ENCODE measurements around the gene KCNG2.
"Not testable (repeated sequence)": the region's sequence is repeated elsewhere in the genome, so short reads cannot be mapped to it uniquely, and the experiment has no call there.

KCNG2 gene

DNA sequence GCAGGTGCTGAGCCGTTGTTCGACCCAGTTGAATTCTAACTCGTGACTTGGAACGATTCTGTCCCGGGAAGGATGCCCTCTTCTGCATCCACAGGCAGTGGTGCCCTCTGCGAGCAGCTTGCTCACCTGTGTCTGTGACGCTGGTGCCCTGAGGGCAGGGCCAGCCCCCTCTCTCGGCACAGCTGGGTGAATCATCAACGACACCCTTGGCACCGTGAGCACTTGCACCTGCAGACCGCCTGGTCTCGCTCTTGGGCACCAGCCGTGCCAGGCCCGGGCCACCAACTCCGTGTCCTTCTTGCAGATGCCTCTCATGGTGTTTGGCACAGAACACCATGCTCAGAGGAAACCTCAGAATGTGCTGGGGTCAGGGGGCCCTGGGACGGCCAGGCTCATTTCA lies 78.8 kb downstream of the KCNG2 start:
- no peaks in the 10 kb centered on the region for H3K4me1 ChIP-seq (ENCODE audit: low read depth, poor library complexity, severe bottlenecking)
- peaks cover 24% of the 10 kb centered on the region for H3K27me3 ChIP-seq (ENCODE audit: insufficient read depth, low read depth)
- no peak overlapping the region for H2AFZ ChIP-seq (ENCODE audit: low read depth)
- TF ChIP-seq, protein P1, sequence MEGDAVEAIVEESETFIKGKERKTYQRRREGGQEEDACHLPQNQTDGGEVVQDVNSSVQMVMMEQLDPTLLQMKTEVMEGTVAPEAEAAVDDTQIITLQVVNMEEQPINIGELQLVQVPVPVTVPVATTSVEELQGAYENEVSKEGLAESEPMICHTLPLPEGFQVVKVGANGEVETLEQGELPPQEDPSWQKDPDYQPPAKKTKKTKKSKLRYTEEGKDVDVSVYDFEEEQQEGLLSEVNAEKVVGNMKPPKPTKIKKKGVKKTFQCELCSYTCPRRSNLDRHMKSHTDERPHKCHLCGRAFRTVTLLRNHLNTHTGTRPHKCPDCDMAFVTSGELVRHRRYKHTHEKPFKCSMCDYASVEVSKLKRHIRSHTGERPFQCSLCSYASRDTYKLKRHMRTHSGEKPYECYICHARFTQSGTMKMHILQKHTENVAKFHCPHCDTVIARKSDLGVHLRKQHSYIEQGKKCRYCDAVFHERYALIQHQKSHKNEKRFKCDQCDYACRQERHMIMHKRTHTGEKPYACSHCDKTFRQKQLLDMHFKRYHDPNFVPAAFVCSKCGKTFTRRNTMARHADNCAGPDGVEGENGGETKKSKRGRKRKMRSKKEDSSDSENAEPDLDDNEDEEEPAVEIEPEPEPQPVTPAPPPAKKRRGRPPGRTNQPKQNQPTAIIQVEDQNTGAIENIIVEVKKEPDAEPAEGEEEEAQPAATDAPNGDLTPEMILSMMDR (conservative IDR thresholded peaks at IDR 0.05; ENCODE audit: low read depth, low read length) = no peak
- H3K36me3 ChIP-seq (ENCODE audit: insufficient read depth) = no peaks in the 10 kb centered on the region
- H3K79me2 ChIP-seq (ENCODE audit: insufficient read depth, low read depth) = no peaks in the 10 kb centered on the region
- H4K20me1 ChIP-seq (ENCODE audit: insufficient read depth) = no peaks in the 10 kb centered on the region
- no peak overlapping the region for H3K27ac ChIP-seq
- no peak overlapping the region for H3K9ac ChIP-seq
- H3K4me2 ChIP-seq = no peak overlapping the region
- no peak overlapping the region for H3K4me3 ChIP-seq (IDR thresholded peaks at IDR 0.05; ENCODE audit: insufficient read depth, low read depth, low read length)

- no peak overlapping the region for H2AFZ ChIP-seq (ENCODE audit: low read depth)
- H3K4me3 ChIP-seq (IDR thresholded peaks at IDR 0.05; ENCODE audit: insufficient read depth, low read depth, low read length) = no peak overlapping the region
- H3K27me3 ChIP-seq (ENCODE audit: insufficient read depth, low read depth) = peaks cover 24% of the 10 kb centered on the region
- H3K27ac ChIP-seq = no peak overlapping the region
- no peak overlapping the region for H3K9ac ChIP-seq
- H3K4me1 ChIP-seq (ENCODE audit: low read depth, poor library complexity, severe bottlenecking) = no peaks in the 10 kb centered on the region
- no peaks in the 10 kb centered on the region for H3K79me2 ChIP-seq (ENCODE audit: insufficient read depth, low read depth)
- no peak overlapping the region for H3K4me2 ChIP-seq
- TF ChIP-seq, protein P1 (conservative IDR thresholded peaks at IDR 0.05; ENCODE audit: low read depth, low read length) = no peak
- H3K36me3 ChIP-seq (ENCODE audit: insufficient read depth) = no peaks in the 10 kb centered on the region
- no peaks in the 10 kb centered on the region for H4K20me1 ChIP-seq (ENCODE audit: insufficient read depth)
Observed at GRCh38 chr18:79877163-79878091, 79.7 kb downstream of the KCNG2 start.

DNA sequence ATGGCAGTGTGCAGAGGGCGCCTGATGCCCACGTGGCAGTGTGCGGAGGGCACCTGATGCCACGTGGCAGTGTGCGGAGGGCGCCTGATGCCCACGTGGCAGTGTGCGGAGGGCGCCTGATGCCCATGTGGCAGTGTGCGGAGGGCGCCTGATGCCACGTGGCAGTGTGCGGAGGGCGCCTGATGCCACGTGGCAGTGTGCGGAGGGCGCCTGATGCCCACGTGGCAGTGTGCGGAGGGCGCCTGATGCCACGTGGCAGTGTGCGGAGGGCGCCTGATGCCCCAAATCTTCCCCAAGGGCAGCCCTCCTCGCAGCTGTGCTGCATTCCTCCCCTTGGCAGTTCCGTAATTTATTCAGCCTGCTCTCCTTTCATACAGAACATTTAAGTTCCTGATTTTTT lies 80.5 kb downstream of the KCNG2 start:
- H3K4me1 ChIP-seq (ENCODE audit: low read depth, poor library complexity, severe bottlenecking); H2AFZ ChIP-seq (ENCODE audit: low read depth); H3K9ac ChIP-seq; H3K79me2 ChIP-seq (ENCODE audit: insufficient read depth, low read depth); H3K4me3 ChIP-seq (IDR thresholded peaks at IDR 0.05; ENCODE audit: insufficient read depth, low read depth, low read length); H3K36me3 ChIP-seq (ENCODE audit: insufficient read depth); H4K20me1 ChIP-seq (ENCODE audit: insufficient read depth); H3K27ac ChIP-seq; H3K4me2 ChIP-seq: not testable (repeated sequence)
- peaks cover 24% of the 10 kb centered on the region for H3K27me3 ChIP-seq (ENCODE audit: insufficient read depth, low read depth)

DNA sequence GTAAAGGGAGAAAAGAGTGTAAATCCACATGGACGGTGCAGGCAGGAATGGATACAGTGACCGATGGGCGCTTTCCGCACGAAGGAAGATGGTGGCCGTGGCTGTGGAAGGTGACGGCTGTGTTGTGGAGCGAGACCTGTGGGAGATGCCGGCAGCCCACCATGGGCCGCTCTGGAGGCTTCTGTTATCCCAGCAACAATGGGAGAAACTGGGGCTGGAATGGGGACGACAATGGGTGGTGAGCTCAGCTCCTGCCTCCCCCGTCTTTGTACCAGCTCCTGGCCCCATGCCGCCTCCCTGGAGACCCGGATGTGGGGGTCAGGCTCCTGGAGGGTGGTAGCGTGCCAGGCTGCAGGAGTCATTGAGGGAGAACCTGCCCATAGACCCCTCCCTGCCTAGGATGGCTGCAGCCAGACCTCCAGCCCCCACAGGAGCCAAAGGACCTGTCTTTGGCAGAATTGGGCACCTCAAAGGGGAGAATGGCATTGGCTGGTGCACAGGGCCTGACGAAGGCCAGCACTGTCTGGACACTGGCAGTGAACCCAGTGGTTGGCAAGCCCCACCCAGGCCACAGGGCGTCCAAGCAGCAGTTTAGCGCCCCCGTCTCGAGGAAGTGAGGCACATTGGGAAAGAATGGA lies 81.1 kb downstream of the KCNG2 start:
- H3K4me3 ChIP-seq (IDR thresholded peaks at IDR 0.05; ENCODE audit: insufficient read depth, low read depth, low read length) = no peak overlapping the region
- TF ChIP-seq, protein P1 (conservative IDR thresholded peaks at IDR 0.05; ENCODE audit: low read depth, low read length) = no peak

DNA sequence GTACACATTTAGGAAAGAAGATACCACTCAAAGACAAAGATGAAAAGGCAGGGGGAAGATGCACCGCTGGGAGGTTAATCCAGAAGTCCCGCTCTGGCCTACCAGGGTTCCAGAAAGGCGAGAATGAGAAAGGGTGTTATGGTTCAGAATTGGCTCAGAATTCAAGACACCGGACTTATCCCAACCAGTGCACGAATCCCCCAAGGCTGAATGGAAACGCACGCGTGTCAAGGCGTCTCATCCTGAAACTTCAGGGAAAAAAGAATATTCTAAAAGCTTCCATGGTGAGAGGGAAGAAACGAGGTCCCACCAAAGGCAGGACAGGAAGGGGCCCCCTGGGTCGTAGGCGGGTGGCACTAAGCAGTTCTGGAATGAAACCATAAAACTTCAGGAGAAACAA lies 81.8 kb downstream of the KCNG2 start:
- H3K27me3 ChIP-seq (ENCODE audit: insufficient read depth, low read depth) = peaks cover 17% of the 10 kb centered on the region
- no peaks in the 10 kb centered on the region for H3K4me1 ChIP-seq (ENCODE audit: low read depth, poor library complexity, severe bottlenecking)
- no peak overlapping the region for H3K4me3 ChIP-seq (IDR thresholded peaks at IDR 0.05; ENCODE audit: insufficient read depth, low read depth, low read length)
- H3K27ac ChIP-seq = no peak overlapping the region
- H3K79me2 ChIP-seq (ENCODE audit: insufficient read depth, low read depth) = no peaks in the 10 kb centered on the region
- H3K36me3 ChIP-seq (ENCODE audit: insufficient read depth) = no peaks in the 10 kb centered on the region
- no peak overlapping the region for H2AFZ ChIP-seq (ENCODE audit: low read depth)
- H3K9ac ChIP-seq = no peak overlapping the region
- TF ChIP-seq, protein P1 (conservative IDR thresholded peaks at IDR 0.05; ENCODE audit: low read depth, low read length) = no peak
- no peak overlapping the region for H3K4me2 ChIP-seq
- H4K20me1 ChIP-seq (ENCODE audit: insufficient read depth) = no peaks in the 10 kb centered on the region

More for the DNA sequence above, 81.1 kb downstream of the KCNG2 start:
- H3K4me1 ChIP-seq (ENCODE audit: low read depth, poor library complexity, severe bottlenecking) = no peaks in the 10 kb centered on the region
- no peak overlapping the region for H3K4me2 ChIP-seq
- H3K9ac ChIP-seq = no peak overlapping the region
- no peak overlapping the region for H3K27ac ChIP-seq
- H4K20me1 ChIP-seq (ENCODE audit: insufficient read depth) = no peaks in the 10 kb centered on the region
- H3K36me3 ChIP-seq (ENCODE audit: insufficient read depth) = no peaks in the 10 kb centered on the region
- no peak overlapping the region for H2AFZ ChIP-seq (ENCODE audit: low read depth)
- H3K27me3 ChIP-seq (ENCODE audit: insufficient read depth, low read depth) = peaks cover 24% of the 10 kb centered on the region
- H3K79me2 ChIP-seq (ENCODE audit: insufficient read depth, low read depth) = no peaks in the 10 kb centered on the region

Measured in KMS-11 (cell line).